HG03066 (cell line): ENCODE data around the gene CATSPER2.
A peak's percentile ranks its signal among the peaks of the same experiment; 100 is the strongest.
"Not testable (repeated sequence)": the region's sequence is repeated elsewhere in the genome, so short reads cannot be mapped to it uniquely, and the experiment has no call there.

Source experiments
- ATAC-seq: cut with Tn5 transposase; IDR thresholded peaks from one replicate; pipeline ENCODE4 v1.9.1; 2021; ENCODE audit warnings: low read depth; ENCODE audit not compliant: unreplicated experiment

CATSPER2 gene

GRCh38 chr15:43593328-43594190 is 55.1 kb downstream of the CATSPER2 start, which contains the start of gene CKMT1B:
CKMT1B (plus strand) TSS chr15:43594027; CDS start chr15:43594219, 192 bp downstream.
- ATAC-seq: not testable (repeated sequence)

- not testable (repeated sequence) for ATAC-seq
Observed at GRCh38 chr15:43592841-43593240, 55.8 kb downstream of the CATSPER2 start.

GRCh38 chr15:43589778-43590466 is 58.7 kb downstream of the CATSPER2 start, which contains the start of gene PPIP5K1:
PPIP5K1 (minus strand) TSS chr15:43590208; CDS start chr15:43584504, 5,704 bp downstream.
- ATAC-seq: peak; percentile 91
